ENCODE results near the gene TOX2.

DNA sequence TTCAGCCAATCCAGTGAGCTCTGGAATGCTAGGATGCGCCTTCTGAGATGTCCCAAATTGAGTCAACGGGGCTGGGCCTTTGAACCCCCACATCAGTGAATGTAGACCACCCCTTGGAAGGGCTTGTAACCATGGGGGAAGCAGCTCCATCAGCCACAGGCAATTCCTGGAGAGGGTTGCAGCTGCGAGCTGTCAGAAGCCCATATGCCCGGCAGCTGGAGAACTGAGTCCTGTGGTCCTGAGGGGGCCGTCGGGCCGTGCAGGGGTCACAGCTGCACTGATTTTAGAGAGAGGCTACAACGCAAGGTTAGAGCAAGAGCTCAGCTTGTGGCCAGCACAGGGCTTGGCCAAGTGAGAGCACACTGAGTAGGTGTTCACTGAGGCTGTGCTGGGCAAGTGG, 121.3 kb downstream of the TOX2 start:
- TF ChIP-seq, protein P1, sequence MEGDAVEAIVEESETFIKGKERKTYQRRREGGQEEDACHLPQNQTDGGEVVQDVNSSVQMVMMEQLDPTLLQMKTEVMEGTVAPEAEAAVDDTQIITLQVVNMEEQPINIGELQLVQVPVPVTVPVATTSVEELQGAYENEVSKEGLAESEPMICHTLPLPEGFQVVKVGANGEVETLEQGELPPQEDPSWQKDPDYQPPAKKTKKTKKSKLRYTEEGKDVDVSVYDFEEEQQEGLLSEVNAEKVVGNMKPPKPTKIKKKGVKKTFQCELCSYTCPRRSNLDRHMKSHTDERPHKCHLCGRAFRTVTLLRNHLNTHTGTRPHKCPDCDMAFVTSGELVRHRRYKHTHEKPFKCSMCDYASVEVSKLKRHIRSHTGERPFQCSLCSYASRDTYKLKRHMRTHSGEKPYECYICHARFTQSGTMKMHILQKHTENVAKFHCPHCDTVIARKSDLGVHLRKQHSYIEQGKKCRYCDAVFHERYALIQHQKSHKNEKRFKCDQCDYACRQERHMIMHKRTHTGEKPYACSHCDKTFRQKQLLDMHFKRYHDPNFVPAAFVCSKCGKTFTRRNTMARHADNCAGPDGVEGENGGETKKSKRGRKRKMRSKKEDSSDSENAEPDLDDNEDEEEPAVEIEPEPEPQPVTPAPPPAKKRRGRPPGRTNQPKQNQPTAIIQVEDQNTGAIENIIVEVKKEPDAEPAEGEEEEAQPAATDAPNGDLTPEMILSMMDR (conservative IDR thresholded peaks at IDR 0.05 in 1 of 2, IDR thresholded peaks at IDR 0.05 in 1 of 2; ENCODE audit: extremely low read depth in 1 of 2, insufficient read depth in 1 of 2, low read depth in 1 of 2, low read length in 2 of 2) = no peak
- TF ChIP-seq EZH2 (IDR thresholded peaks at IDR 0.05; ENCODE audit: borderline replicate concordance, low read length) = no peak

All from mammary epithelial cell (primary cell).